T1000 (cell line): ENCODE results near the gene DXO.

Experiments
- DNase-seq: peaks from one replicate; lab custom pipeline; 2025; ENCODE audit warnings: mixed read lengths; lab: John Stamatoyannopoulos, UW

Gene DXO

DNA sequence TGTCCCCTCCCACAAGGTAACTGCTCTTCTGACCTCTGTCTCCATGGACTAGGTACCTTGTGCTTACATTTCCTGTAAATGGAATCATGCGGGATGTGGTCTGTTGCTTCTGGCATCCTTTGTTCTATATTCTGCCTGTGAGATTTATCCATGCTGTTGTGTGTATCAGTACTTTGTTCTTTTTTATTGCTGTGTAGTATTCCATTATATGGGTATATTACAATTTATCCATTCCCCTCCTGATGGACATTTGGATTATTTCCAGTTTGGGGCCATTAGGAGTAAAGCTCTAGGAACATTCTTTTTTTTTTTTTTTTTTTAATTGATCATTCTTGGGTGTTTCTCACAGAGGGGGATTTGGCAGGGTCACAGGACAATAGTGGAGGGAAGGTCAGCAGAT lies 41.0 kb downstream of the DXO start:
- no peak for DNase-seq

DNA sequence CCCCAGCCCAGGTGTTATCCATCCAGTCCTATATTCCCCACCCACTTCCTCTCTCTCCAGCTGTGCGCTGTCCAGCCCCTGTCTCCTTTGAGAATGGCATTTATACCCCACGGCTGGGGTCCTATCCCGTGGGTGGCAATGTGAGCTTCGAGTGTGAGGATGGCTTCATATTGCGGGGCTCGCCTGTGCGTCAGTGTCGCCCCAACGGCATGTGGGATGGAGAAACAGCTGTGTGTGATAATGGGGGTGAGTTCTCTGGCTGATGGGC lies 43.3 kb downstream of the DXO start:
- DNase-seq: no peak

GRCh38 chr6:31927863-31928671 lies 43.9 kb downstream of the DXO start:
- no peak for DNase-seq

- no peak for DNase-seq
Observed at GRCh38 chr6:31927242-31927862, 44.6 kb downstream of the DXO start, which contains the start of gene C2. C2 (plus strand) TSS chr6:31927717; CDS start chr6:31927753, 36 bp downstream.

- no peak for DNase-seq
Observed at GRCh38 chr6:31922942-31923341, 49.0 kb downstream of the DXO start.

DNA sequence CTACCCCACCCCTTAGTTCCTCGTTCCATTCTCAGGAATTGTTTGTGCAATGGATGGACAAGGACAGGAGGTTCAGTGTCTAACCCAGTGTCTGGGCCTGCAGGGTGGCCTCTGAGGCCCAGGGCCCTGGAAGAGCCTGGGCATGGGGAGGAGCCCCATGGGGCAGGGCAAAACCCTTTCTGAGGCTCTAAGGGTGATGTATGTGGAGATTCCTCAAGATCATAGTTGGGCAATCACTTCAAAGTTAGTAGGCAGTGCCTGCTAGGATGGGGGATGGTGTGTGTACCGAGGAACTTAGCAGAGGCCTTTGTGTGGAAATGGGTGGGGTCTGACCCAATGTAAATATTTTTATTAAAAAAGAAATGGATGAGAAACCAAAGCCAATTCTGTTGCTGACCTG lies 51.1 kb downstream of the DXO start:
- no peak for DNase-seq
